HG03442 (cell line): ENCODE results near the gene SAAL1.

Source experiments
- ATAC-seq: cut with Tn5 transposase; IDR thresholded peaks from one replicate; pipeline ENCODE4 v1.9.1; 2021; ENCODE audit warnings: mild to moderate bottlenecking, moderate library complexity; ENCODE audit not compliant: unreplicated experiment

SAAL1 gene

GRCh38 chr11:18088966-18089365 is 16.9 kb downstream of the SAAL1 start:
- no peak for ATAC-seq

- no peak for ATAC-seq
Measured at GRCh38 chr11:18088366-18088765, 17.5 kb downstream of the SAAL1 start.

GRCh38 chr11:18081551-18081950 is 24.3 kb downstream of the SAAL1 start:
- no peak for ATAC-seq

GRCh38 chr11:18080451-18080850 is 25.4 kb downstream of the SAAL1 start:
- ATAC-seq, result no peak

- ATAC-seq, result no peak
Measured at GRCh38 chr11:18078909-18079308, 27.0 kb downstream of the SAAL1 start.

- ATAC-seq, result no peak
Measured at GRCh38 chr11:18075444-18075843, 30.4 kb downstream of the SAAL1 start.

GRCh38 chr11:18071098-18071705 is 34.7 kb downstream of the SAAL1 start:
- ATAC-seq, result no peak

- no peak for ATAC-seq
Measured at GRCh38 chr11:18067372-18067771, 38.5 kb downstream of the SAAL1 start.

GRCh38 chr11:18066626-18067025 is 39.3 kb downstream of the SAAL1 start:
- ATAC-seq, result no peak

GRCh38 chr11:18065572-18065971 is 40.3 kb downstream of the SAAL1 start:
- ATAC-seq, result no peak

- no peak for ATAC-seq
Measured at GRCh38 chr11:18064450-18065054, 41.3 kb downstream of the SAAL1 start.

- ATAC-seq, result no peak
Measured at GRCh38 chr11:18063862-18064434, 41.9 kb downstream of the SAAL1 start.

GRCh38 chr11:18063125-18063524 is 42.8 kb downstream of the SAAL1 start:
- no peak for ATAC-seq

- ATAC-seq, result no peak
Measured at GRCh38 chr11:18061351-18061750, 44.5 kb downstream of the SAAL1 start.

GRCh38 chr11:18056561-18057181 is 49.2 kb downstream of the SAAL1 start:
- ATAC-seq, result no peak

- no peak for ATAC-seq
Measured at GRCh38 chr11:18054511-18055103, 51.3 kb downstream of the SAAL1 start.

- ATAC-seq, result no peak
Measured at GRCh38 chr11:18050848-18051247, 55.0 kb downstream of the SAAL1 start.

- no peak for ATAC-seq
Measured at GRCh38 chr11:18046116-18046777, 59.6 kb downstream of the SAAL1 start, which contains the start of gene TPH1. Gene TPH1 (minus strand): TSS chr11:18046269. CDS start chr11:18040762, 5,507 bp downstream.

- no peak for ATAC-seq
Measured at GRCh38 chr11:18036456-18036855, 69.4 kb downstream of the SAAL1 start.
